NCI-H460 (cell line): ENCODE data around the gene ESPNL. TPM values are rescaled to one million over a fixed set of nuclear protein-coding genes. Genes with fewer than 3 reads are reported as not detected.

ENCODE experiments used
- total RNA-seq: library from RNA; depleted of rRNA; stranded (reverse); fragments of >200 nt; shearing (Covaris generic); gene quantifications from 2 replicates; pipeline ENCODE4 v1.2.3, GENCODE V29; 2014; rRNA removed

ESPNL gene
- total RNA-seq, 1 experiment from 2014 or later = 0.35 TPM

Other genes with a start within 250 kb of the ESPNL start
- gene RAMP1, start 240.7 kb upstream of the ESPNL start, total RNA-seq = 0.43 and 0.52 TPM in 2 replicates
- gene UBE2F, start 133.3 kb upstream of the ESPNL start, total RNA-seq = 67.1 and 70.4 TPM in 2 replicates
- 36.0 and 40.1 TPM in 2 replicates for gene SCLY, start 39.3 kb upstream of the ESPNL start, total RNA-seq
- 0.05 TPM in 1 of 2 replicates, not detected in the other for gene KLHL30, start 38.3 kb downstream of the ESPNL start, total RNA-seq
- 7.7 and 10.0 TPM in 2 replicates for gene ERFE, start 58.6 kb downstream of the ESPNL start, total RNA-seq
- 24.2 and 25.3 TPM in 2 replicates for gene ILKAP, start 103.4 kb downstream of the ESPNL start, total RNA-seq
- 10.1 and 10.5 TPM in 2 replicates for gene HES6, start 139.7 kb downstream of the ESPNL start, total RNA-seq
- gene PER2, start 188.3 kb downstream of the ESPNL start, total RNA-seq = 4.2 and 4.5 TPM in 2 replicates
- 8.5 and 8.9 TPM in 2 replicates for gene TRAF3IP1, start 220.2 kb downstream of the ESPNL start, total RNA-seq